Right cardiac atrium (tissue), 5 donors: Measurements from ENCODE around the gene CUZD1. TPM values are rescaled to one million over a fixed set of nuclear protein-coding genes. Genes with fewer than 3 reads are reported as not detected.

ENCODE experiments used
- ATAC-seq, 2 donors: fragments of 200-7000 bp; cut with Tn5 transposase; one replicate each; pipeline versions ENCODE4 v1.8.0 to v1.9.1; 2020; ENCODE audit warnings: moderate library complexity in 2 of 2, mild to moderate bottlenecking in 1 of 2
- DNase-seq, 3 donors: peaks; one replicate each; pipeline ENCODE4 v3.0.0-alpha.2; 2020
- H3K27ac ChIP-seq: one replicate; pipeline ENCODE4 v1.5.1; 2013; ENCODE audit warnings: mild to moderate bottlenecking, low read length, control low read depth, moderate library complexity
- H3K27me3 ChIP-seq: one replicate; pipeline ENCODE4 v1.6.1; 2013; ENCODE audit not compliant: control insufficient read depth, insufficient read depth
- H3K4me1 ChIP-seq: one replicate; pipeline ENCODE4 v1.6.1; 2013; ENCODE audit warnings: low read length; ENCODE audit not compliant: control insufficient read depth, insufficient read depth
- H3K4me3 ChIP-seq: one replicate; pipeline ENCODE4 v1.5.1; 2013; ENCODE audit warnings: low read length, control low read depth
- H3K9me3 ChIP-seq: one replicate; pipeline ENCODE4 v1.6.1; 2013; ENCODE audit warnings: low read length; ENCODE audit not compliant: control insufficient read depth
- WGBS: extraction: QIAGEN DNeasy Blood & Tissue Kit; methylation state at CpG from one replicate; pipeline ENCODE4 v1.1.7; 2013; 5-methylcytosine and 5-hydroxymethylcytosine counted together
- intact Hi-C, 4 donors: fragments of 100-400 bp; cut with DNase I; formaldehyde crosslinking; loops; one replicate each; pipeline versions ENCODE4 v1.11.0 to v1.14.0; 2022 to 2023
- polyA plus RNA-seq: library from polyadenylated mRNA; stranded (reverse); fragments of 200-250 nt; gene quantifications from one replicate; pipeline ENCODE4 v1.2.3, GENCODE V29; 2013
- total RNA-seq, 4 donors: library from RNA; stranded (reverse); fragmentation: NEBNext Ultra II Directional; extraction: Animal tissue kit (Norgen Biotek cat#: 25700); gene quantifications; one replicate each; pipeline ENCODE4 v1.2.1, GENCODE V29; 2021
- donor health status: healthy with polysubstance abuse.
- donor health status: DM: no; HTN: yes; CAD: no.
- donor health status: DM: no; HTN: no; CAD: no.
- donor health status: DM: no; HTN: yes; CAD: no; lungs with severe emphysema.
- donor health status: DM: yes; HTN: yes; CAD: no.

CUZD1 gene
- total and polyA plus RNA-seq, 5 donors, result 0.17 to 0.53 (median 0.25) TPM

GRCh38 chr10:122838880-122839279, 6.8 kb downstream of the CUZD1 start:
- DNase-seq (no peak), ATAC-seq (no peak)
- H3K27ac ChIP-seq, result no peak overlapping the region
- H3K27me3 ChIP-seq, result no peaks in the 10 kb centered on the region
- H3K4me3 ChIP-seq, result no peak overlapping the region
- no peaks in the 10 kb centered on the region for H3K9me3 ChIP-seq
- intact Hi-C loops, result no loop called here
- H3K4me1 ChIP-seq, result no peaks in the 10 kb centered on the region
- 82% methylated on average over 4 of the region's 4 CpGs for WGBS

- intact Hi-C loops, result no loop called here
- Histone ChIP-seq H3K9me3 (no peaks in the 10 kb centered on the region), H3K27me3 (no peaks in the 10 kb centered on the region), H3K4me1 (no peaks in the 10 kb centered on the region), H3K4me3 (no peak overlapping the region), H3K27ac (no peak overlapping the region)
- WGBS, result 83% methylated on average over 2 of the region's 2 CpGs
- no peak for ATAC-seq
- no peak for DNase-seq
Measured at GRCh38 chr10:122835908-122836307, 9.7 kb downstream of the CUZD1 start.

- no peaks in the 10 kb centered on the region for H3K27me3 ChIP-seq
- intact Hi-C loops, result no loop called here
- no peaks in the 10 kb centered on the region for H3K9me3 ChIP-seq
- no peak for DNase-seq
- H3K4me1 ChIP-seq, result no peaks in the 10 kb centered on the region
- no peak for ATAC-seq
- H3K27ac ChIP-seq, result no peak overlapping the region
- WGBS, result 79% methylated on average over 1 of the region's 1 CpG
- H3K4me3 ChIP-seq, result no peak overlapping the region
Measured at GRCh38 chr10:122830965-122831353, 14.7 kb downstream of the CUZD1 start.

GRCh38 chr10:122830273-122830964, 15.2 kb downstream of the CUZD1 start:
- Histone ChIP-seq H3K27me3 (no peaks in the 10 kb centered on the region), H3K9me3 (no peaks in the 10 kb centered on the region), H3K4me3 (no peak overlapping the region), H3K27ac (no peak overlapping the region), H3K4me1 (no peaks in the 10 kb centered on the region)
- ATAC-seq (no peak), DNase-seq (no peak)
- intact Hi-C loops, result no loop called here
- WGBS, result 91% methylated on average over 6 of the region's 7 CpGs

GRCh38 chr10:122829454-122829853, 16.2 kb downstream of the CUZD1 start:
- ATAC-seq (no peak), DNase-seq (no peak)
- Histone ChIP-seq H3K4me1 (no peaks in the 10 kb centered on the region), H3K27me3 (no peaks in the 10 kb centered on the region), H3K4me3 (no peak overlapping the region), H3K9me3 (no peaks in the 10 kb centered on the region), H3K27ac (no peak overlapping the region)
- intact Hi-C loops, result no loop called here
- WGBS, result 73% methylated on average over 8 of the region's 8 CpGs

GRCh38 chr10:122828716-122829255, 16.9 kb downstream of the CUZD1 start:
- H3K4me3 ChIP-seq, result no peak overlapping the region
- no peaks in the 10 kb centered on the region for H3K4me1 ChIP-seq
- no peak overlapping the region for H3K27ac ChIP-seq
- DNase-seq (no peak), ATAC-seq (no peak)
- no peaks in the 10 kb centered on the region for H3K27me3 ChIP-seq
- intact Hi-C loops, result no loop called here
- no peaks in the 10 kb centered on the region for H3K9me3 ChIP-seq
- WGBS, result 81% methylated on average over 4 of the region's 4 CpGs

GRCh38 chr10:122827302-122827701, 18.4 kb downstream of the CUZD1 start:
- Histone ChIP-seq H3K4me3 (no peak overlapping the region), H3K27me3 (no peaks in the 10 kb centered on the region), H3K27ac (no peak overlapping the region), H3K9me3 (no peaks in the 10 kb centered on the region), H3K4me1 (no peaks in the 10 kb centered on the region)
- intact Hi-C loops, result no loop called here
- no peak for DNase-seq
- WGBS, result 87% methylated on average over 3 of the region's 3 CpGs
- no peak for ATAC-seq

- H3K27ac ChIP-seq, result no peak overlapping the region
- no peak for DNase-seq
- peaks cover 2% of the 10 kb centered on the region for H3K27me3 ChIP-seq
- no peaks in the 10 kb centered on the region for H3K4me1 ChIP-seq
- intact Hi-C loops, result no loop called here
- no peaks in the 10 kb centered on the region for H3K9me3 ChIP-seq
- no peak overlapping the region for H3K4me3 ChIP-seq
- ATAC-seq, result no peak
- 76% methylated on average over 11 of the region's 11 CpGs for WGBS
Measured at GRCh38 chr10:122822973-122823690, 22.5 kb downstream of the CUZD1 start.

- intact Hi-C loops, result no loop called here
- no peak overlapping the region for H3K4me3 ChIP-seq
Measured at GRCh38 chr10:122821808-122822207, 23.8 kb downstream of the CUZD1 start.

GRCh38 chr10:122815458-122815857, 30.2 kb downstream of the CUZD1 start:
- Histone ChIP-seq H3K27me3 (peaks cover 2% of the 10 kb centered on the region), H3K27ac (no peak overlapping the region), H3K4me1 (no peaks in the 10 kb centered on the region), H3K4me3 (no peak overlapping the region), H3K9me3 (no peaks in the 10 kb centered on the region)
- intact Hi-C loops, result loop anchor here in 1 of 4 donors (10.0 kb wide), 1 partner anchor 61 kb away; no protein-coding TSS in a partner anchor
- ATAC-seq (no peak), DNase-seq (no peak)
- WGBS, result 63% methylated on average over 5 of the region's 5 CpGs

More at GRCh38 chr10:122821808-122822207, 23.8 kb downstream of the CUZD1 start:
- peaks cover 2% of the 10 kb centered on the region for H3K27me3 ChIP-seq
- DNase-seq (no peak), ATAC-seq (no peak)
- no peak overlapping the region for H3K27ac ChIP-seq
- no peaks in the 10 kb centered on the region for H3K9me3 ChIP-seq
- 58% methylated on average over 3 of the region's 3 CpGs for WGBS
- H3K4me1 ChIP-seq, result no peaks in the 10 kb centered on the region

GRCh38 chr10:122814493-122814892, 31.2 kb downstream of the CUZD1 start:
- intact Hi-C loops, result loop anchor here in 1 of 4 donors (10.0 kb wide), 1 partner anchor 60 kb away; no protein-coding TSS in a partner anchor
- Histone ChIP-seq H3K27ac (no peak overlapping the region), H3K9me3 (no peaks in the 10 kb centered on the region), H3K27me3 (peaks cover 1% of the 10 kb centered on the region), H3K4me1 (no peaks in the 10 kb centered on the region), H3K4me3 (no peak overlapping the region)
- DNase-seq (no peak), ATAC-seq (no peak)
- 67% methylated on average over 2 of the region's 2 CpGs for WGBS
